ENCODE results near the gene FERMT2. TPM values are rescaled to one million over a fixed set of nuclear protein-coding genes. Genes with fewer than 3 reads are reported as not detected.

FERMT2 gene
- total RNA-seq, 1 donor from 2014 or later = 78.4 TPM

DNA sequence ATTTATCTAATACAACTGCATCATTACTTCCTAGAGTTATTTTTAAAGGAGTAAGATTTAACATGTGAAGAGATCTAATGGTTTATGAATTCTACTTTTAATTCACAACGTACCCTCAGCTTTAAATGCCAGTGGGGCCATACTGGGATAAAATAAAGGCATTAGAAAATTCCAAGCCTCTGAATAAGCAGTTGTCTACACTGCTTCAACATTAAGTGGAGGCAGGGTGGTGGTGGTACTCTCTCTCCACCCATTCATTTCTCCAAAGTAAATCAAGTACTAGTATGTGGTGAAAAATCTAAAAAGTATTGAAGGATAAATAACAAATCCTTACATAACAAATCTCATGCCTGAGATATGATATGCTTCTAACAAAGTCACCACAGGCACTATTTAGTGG is 52.4 kb downstream of the FERMT2 start:
- Mint-ChIP-seq H3K36me3 (peaks cover 16% of the 10 kb centered on the region), H3K4me3 (no peak overlapping the region), H3K9me3 (no peaks in the 10 kb centered on the region), H3K27me3 (ENCODE audit: low read depth) (no peaks in the 10 kb centered on the region), H3K4me1 (peaks cover 14% of the 10 kb centered on the region), H3K27ac (no peak overlapping the region)
- TF ChIP-seq, protein P1, sequence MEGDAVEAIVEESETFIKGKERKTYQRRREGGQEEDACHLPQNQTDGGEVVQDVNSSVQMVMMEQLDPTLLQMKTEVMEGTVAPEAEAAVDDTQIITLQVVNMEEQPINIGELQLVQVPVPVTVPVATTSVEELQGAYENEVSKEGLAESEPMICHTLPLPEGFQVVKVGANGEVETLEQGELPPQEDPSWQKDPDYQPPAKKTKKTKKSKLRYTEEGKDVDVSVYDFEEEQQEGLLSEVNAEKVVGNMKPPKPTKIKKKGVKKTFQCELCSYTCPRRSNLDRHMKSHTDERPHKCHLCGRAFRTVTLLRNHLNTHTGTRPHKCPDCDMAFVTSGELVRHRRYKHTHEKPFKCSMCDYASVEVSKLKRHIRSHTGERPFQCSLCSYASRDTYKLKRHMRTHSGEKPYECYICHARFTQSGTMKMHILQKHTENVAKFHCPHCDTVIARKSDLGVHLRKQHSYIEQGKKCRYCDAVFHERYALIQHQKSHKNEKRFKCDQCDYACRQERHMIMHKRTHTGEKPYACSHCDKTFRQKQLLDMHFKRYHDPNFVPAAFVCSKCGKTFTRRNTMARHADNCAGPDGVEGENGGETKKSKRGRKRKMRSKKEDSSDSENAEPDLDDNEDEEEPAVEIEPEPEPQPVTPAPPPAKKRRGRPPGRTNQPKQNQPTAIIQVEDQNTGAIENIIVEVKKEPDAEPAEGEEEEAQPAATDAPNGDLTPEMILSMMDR (IDR thresholded peaks at IDR 0.05; ENCODE audit: unreplicated experiment) = no peak
- DNase-seq (ENCODE audit: low spot score in 2 of 2, unreplicated experiment in 2 of 2) = no peak

DNA sequence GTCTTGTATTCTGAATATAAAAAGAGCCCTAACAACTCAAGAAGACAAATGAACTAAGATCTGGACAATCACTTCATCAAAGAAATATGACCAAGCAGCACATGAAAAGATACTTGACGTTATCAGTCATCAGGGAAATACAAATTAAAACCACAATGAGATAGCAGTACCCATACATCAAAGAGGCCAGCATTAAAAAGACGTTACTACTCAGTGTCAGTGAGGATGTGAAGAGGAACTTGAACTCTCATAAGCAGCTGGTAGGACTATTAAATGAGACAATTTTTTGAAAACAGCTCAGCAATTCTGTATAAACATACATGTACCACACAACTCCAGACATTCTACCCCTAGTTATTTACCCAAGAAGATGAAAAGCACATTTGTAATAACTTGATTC is 55.9 kb downstream of the FERMT2 start:
- no peak for DNase-seq (ENCODE audit: low spot score in 2 of 2, unreplicated experiment in 2 of 2)
- Mint-ChIP-seq H3K4me1 (peaks cover 14% of the 10 kb centered on the region), H3K4me3 (no peak overlapping the region), H3K9me3 (no peaks in the 10 kb centered on the region), H3K27me3 (ENCODE audit: low read depth) (no peaks in the 10 kb centered on the region), H3K36me3 (peaks cover 23% of the 10 kb centered on the region), H3K27ac (peak overlapping the region; percentile 17)
- TF ChIP-seq, protein P1 (IDR thresholded peaks at IDR 0.05; ENCODE audit: unreplicated experiment) = no peak

DNA sequence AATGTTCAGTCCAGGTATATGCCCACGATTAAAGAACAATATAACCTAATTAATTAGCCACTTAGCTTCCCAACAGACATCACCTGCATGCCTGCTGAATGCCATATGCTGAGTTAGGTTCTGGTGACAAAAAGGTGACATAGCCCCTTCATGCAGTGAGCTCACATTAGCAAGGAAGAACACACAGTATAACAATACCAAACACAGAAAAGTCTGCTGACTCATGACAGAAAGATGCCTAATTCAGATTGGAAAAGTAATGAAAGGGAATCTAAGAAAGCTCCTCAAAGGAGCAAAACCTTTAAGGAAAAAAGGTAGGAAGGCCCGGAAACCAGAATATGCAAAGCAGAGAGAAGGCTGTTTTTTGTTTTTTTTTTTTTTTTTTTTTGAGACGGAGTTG is 59.0 kb downstream of the FERMT2 start:
- H3K36me3 Mint-ChIP-seq = peaks cover 20% of the 10 kb centered on the region

DNA sequence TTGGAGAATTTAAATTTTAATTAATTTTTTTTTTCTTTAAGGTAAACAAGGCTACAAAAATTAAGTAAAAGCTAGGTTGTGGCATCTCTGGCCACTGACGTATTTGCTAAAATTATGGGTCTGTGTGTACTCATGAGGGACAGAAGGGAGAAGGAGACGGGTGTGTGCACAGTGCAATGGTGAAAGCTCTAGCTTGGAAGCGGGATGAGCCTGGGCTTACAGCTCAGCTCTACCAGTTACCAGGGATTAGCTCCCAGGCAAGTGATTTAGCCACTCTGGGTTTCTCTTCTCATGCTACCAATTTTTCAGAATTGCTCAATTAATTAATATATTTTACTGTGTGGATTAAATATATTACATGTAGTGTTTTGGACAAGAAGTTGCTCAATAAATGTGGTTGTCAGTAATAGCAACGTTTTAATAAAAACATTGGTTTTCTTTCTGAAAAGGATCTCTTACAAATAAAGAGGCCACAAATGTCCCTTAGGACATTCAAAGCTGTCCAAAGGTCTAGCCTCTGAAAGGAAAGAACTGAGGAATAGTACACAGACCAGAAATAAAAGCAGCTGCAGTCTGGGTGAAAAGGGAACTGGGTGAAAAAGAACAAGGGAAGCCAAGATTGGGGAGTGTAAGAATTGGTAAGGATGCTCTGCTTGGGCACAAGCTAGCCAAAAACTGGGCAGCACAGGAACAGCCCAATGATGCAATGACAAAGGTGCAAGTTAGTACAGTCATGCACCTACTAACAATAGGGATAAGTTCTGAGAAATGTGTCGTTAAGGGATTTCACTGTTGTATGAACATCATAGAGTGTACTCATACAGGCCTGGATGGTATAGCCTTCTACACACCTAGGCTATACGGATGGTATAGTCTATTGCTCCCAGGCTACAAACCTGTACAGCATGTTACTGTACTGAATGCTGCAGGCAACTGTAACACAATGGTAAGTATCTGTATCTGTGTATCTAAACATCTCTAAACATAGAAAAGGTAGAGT is 61.7 kb downstream of the FERMT2 start:
- H3K4me1 Mint-ChIP-seq = peaks cover 4% of the 10 kb centered on the region
- H3K27me3 Mint-ChIP-seq (ENCODE audit: low read depth) = no peaks in the 10 kb centered on the region
- H3K36me3 Mint-ChIP-seq = peaks cover 22% of the 10 kb centered on the region
- H3K4me3 Mint-ChIP-seq = no peak overlapping the region
- H3K9me3 Mint-ChIP-seq = no peaks in the 10 kb centered on the region
- no peak for DNase-seq (ENCODE audit: low spot score in 2 of 2, unreplicated experiment in 2 of 2)
- TF ChIP-seq, protein P1 (IDR thresholded peaks at IDR 0.05; ENCODE audit: unreplicated experiment) = no peak
- H3K27ac Mint-ChIP-seq = no peak overlapping the region

More for the DNA sequence above, 59.0 kb downstream of the FERMT2 start:
- Mint-ChIP-seq H3K27ac (no peak overlapping the region), H3K27me3 (ENCODE audit: low read depth) (no peaks in the 10 kb centered on the region), H3K4me3 (no peak overlapping the region), H3K9me3 (no peaks in the 10 kb centered on the region), H3K4me1 (peaks cover 14% of the 10 kb centered on the region)
- TF ChIP-seq, protein P1 (IDR thresholded peaks at IDR 0.05; ENCODE audit: unreplicated experiment) = no peak
- no peak for DNase-seq (ENCODE audit: low spot score in 2 of 2, unreplicated experiment in 2 of 2)

DNA sequence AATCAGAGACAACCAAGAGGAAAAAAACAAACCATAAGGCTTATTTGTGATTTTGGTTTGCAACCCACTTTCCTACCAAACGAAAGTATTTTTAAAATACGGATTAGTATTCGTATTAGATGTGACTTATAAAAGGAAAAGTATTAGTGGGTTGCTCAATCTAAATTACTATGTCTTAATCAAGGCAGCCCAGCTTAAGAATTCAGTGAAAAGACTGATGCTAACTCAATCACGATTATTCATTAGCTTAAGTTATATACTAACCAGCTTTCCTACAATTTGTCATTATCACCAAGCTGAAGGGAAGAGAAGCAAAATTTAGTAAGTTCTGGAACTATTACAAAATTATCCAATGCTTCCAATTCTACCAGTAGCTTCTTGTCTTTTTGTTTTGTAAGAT is 62.7 kb downstream of the FERMT2 start:
- no peak for DNase-seq (ENCODE audit: low spot score in 2 of 2, unreplicated experiment in 2 of 2)
- Mint-ChIP-seq H3K36me3 (peaks cover 25% of the 10 kb centered on the region), H3K4me1 (peaks cover 2% of the 10 kb centered on the region), H3K4me3 (no peak overlapping the region), H3K27ac (no peak overlapping the region), H3K27me3 (ENCODE audit: low read depth) (no peaks in the 10 kb centered on the region), H3K9me3 (peaks cover 4% of the 10 kb centered on the region)
- TF ChIP-seq, protein P1 (IDR thresholded peaks at IDR 0.05; ENCODE audit: unreplicated experiment) = no peak

Measured in mesothelial cell of epicardium (in vitro differentiated cells).